Stimulated activated CD8-positive, alpha-beta memory T cell treated with anti-CD3 and anti-CD28 coated beads, Interleukin-4, amount 100 ng/mL, for 1 hour (primary cell): ENCODE measurements around the gene BRI3.

Experiments used
- DNase-seq, 2 donors: peaks; one replicate each; pipeline ENCODE4 v3.0.0-alpha.2; 2020; ENCODE audit warnings: low read depth in 2 of 2, low spot score in 1 of 2

Gene BRI3

DNA sequence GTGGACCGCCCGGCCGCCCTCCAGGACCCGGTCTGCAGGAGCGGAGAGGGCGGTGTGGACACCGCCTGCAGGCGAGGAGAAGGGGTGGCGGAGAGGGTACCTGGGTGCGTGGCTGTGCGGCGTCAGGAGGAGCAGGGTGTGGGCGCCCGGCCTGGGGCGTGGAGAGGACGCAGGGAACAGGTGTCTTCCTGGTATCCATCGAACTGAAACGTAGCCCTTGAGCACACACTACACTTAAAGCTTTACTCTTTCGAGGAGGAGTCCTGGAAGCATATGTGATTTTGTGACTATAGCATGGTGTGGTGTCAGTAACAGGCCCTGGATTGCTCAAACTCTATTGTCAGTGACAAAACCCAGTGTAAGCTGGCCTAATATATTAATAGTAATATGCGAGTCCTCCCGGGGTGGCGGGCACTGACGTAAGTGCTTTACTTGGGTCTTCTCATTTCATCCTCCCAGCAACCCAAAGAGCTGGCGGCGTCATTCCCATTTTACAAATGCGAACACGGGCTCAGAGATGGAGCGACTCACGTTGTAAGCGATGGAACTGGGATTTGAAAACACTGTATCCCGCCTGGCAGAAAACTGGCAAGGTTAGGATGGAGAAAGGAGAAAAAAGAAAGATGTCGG lies 28.9 kb upstream of the BRI3 start:
- no peak for DNase-seq

DNA sequence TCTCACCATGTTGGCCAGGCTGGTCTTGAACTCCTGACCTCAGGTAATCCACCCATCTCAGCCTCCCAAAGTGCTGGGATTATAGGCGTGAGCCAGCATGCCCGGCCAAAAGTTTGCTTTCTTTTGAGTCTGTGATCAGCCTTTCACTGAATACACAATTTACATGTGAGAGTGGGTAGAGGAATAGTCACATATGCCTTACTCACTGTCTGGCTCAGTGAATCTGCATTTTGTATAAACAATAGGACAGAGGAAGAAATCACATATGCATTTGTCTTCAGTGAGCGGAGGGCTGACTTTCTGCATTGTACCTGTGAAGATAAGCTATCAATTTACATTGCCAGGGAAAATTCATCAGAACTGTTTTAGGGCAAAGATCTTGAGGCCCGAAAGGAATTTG lies 27.0 kb upstream of the BRI3 start:
- no peak for DNase-seq

DNA sequence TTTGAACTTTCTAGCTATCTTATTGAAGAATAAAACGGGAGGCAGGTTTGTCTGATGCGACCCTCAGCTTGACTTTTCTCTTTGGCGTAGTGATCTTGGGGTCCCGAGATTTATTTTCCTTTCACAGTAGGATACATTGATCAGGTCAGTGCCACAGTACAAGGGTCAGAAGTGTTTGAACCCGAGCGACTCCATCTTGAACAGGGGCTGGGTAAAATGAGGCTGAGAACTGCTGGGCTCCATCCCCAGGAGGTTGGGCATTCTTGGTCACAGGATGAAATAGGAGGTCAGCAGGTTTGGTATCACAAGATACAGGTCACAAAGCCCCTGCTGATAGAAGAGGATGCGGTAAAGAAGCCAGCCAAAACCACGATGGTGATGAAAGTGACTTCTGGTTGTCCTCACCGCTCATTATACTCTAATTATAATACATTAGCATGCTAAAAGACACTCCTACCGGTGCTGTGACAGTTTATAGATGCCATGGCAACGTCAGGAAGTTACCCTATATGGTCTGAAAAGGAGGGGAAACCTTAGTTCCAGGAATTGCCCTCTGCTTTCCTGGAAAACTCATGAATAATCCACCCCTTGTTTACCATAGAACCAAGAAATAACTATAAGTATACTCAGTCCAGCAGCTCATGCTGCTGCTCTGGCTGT lies 26.4 kb upstream of the BRI3 start:
- DNase-seq = no peak

DNA sequence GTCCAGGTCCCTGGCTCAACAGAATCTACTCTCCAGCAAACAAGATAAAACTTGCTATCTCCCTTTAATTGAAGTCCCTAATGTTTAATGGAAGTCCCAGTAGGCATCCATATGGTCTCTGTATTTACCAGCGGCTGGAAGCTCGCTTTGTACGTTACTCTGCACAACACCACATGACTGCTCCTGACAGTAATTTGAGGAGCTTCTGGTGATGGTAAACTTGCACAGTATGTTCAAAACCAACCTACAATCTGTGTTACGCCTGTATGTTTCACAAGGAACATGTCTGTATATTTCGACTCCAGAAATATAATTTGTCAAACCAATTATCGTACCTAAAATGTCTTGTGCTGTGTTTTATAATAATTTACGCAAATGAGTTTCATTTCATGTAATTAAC lies 25.1 kb upstream of the BRI3 start:
- no peak for DNase-seq

DNA sequence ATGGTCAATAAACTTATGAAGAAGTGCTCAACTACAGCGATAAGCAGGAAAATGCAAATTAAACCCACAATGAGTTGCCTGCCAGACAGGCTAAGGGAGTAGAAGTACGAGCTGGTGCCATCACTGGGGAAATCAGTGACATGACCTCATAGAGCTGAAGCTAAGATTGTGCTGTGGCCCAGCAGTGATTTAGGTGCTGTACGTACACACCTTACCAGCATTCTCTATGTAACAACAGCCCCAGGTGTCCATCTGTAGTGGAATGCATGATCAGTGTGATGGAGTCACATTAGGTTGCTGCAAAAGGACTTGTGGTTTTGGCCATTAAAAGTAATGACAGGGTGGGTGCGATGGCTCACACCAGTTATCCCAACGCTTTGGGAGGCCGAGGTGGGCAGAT lies 23.8 kb upstream of the BRI3 start:
- no peak for DNase-seq

DNA sequence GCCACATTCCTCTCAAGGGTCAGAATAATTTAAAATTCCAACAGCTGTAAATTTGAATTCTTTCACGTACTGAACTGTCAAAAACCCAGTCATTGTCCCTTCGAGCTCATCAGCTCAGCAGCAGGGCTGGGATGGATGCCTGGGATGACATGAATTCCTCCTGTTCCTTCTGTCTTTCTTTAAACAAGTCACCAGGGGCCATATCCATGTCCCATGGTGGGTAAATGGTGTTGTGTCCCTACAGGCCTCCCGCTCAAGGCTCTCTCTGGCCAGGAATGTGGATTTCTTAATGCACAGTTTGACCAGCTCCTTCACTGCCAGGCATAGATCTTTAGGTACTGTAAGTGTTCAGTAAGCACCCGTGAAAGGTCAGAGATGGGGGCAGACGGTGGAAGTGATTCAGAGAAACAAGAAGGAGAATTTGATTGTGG lies 15.6 kb upstream of the BRI3 start:
- no peak for DNase-seq

DNA sequence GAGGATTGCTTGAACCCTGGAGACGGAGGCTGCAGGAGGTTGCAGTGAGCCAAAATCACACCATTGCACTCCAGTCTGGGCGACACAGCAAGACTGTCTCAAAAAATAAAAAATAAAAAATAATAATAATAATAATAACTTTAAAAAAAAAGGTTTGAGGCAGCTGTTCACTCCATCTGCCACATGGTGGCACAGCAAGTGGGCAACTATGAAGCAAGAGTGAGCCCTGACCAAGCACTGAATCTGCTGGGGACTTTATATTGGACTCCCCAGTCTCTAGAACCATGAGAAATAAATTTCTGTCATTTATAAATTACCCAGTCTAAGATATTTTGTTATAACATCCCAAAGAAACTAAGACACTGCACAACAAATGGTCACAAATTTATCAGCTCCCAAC lies 14.6 kb upstream of the BRI3 start:
- DNase-seq = no peak

DNA sequence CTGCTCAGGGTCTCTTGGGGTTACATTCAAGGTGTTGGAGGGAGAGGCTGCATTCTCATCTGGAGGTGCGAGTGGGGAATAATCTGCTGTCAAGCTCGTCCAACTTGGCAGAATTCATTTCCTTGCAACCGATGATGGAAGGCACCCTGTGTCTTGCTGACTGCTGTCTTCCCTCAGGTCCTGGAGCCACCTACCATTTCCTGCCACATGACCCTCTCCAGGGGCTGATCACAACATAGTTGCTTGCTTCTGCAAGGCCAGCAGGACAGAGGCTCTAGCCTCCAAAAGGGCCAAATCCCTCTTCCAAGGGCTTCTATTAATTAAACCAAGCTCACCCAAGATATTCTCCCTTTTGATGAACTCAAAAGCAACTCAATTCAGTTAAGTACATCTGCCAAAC lies 14.2 kb upstream of the BRI3 start:
- no peak for DNase-seq

DNA sequence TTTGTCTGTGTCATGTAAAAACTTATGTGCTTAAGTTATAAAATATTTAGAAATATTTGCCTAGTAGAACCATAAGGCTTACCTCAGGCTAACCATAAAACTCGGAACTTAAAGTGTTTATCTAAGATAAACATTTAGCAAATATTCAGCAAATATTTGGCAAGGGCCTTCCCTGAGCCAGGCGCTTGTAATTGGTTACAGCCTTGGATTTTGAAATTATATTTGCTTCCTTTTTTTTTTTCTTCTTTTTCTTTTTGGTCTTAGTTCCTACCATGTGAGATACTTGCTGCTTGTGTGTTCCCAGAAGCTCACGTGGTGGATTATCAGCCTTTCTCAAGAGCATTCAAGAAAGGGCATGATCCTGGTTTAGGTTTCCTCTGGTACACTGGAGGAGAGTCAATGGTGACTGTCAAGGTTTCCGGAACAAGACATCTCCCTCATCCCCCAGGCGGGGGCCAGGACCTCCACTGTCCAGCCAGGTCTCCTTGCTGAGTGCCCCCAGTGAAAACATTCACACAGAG lies 5.2 kb upstream of the BRI3 start:
- DNase-seq = no peak

DNA sequence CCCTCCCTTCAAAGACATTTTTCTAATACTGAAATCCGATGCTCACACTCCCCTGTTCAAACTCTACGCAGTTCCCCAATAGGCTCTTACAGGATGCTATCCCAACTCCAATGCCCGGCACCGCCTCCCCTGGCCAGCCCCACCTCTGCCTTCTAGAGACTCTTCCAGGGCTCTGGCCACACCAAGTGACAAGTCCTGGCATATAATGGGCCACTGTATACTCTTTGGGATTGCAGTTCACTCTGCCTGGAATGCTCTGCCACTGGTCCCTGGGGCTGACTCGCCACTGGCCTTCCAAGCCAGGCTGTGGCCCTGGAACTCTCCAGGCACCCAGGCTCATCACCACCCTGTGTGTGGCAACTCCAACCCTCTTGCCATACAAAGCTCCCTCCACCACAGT lies 3.1 kb upstream of the BRI3 start:
- no peak for DNase-seq

DNA sequence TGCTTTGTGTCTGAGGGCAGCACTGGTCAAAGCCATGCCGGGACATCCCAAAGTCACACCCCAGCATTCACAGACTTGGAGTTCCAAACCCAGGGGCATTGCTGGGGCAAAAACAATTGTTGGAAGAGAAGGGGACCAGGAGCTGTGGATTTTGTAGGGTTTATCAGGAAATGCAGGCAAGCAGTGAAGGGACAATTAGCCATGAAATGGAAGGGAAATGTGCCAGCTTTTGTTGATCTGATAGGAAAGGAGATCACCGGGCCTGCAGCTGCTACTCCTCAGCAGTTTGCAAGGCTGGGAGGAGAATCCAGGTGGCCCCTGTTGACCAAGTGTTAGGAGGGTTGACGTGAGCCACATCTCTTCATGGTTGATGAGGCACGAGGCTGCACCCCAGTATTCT lies 2.5 kb upstream of the BRI3 start:
- DNase-seq = no peak

DNA sequence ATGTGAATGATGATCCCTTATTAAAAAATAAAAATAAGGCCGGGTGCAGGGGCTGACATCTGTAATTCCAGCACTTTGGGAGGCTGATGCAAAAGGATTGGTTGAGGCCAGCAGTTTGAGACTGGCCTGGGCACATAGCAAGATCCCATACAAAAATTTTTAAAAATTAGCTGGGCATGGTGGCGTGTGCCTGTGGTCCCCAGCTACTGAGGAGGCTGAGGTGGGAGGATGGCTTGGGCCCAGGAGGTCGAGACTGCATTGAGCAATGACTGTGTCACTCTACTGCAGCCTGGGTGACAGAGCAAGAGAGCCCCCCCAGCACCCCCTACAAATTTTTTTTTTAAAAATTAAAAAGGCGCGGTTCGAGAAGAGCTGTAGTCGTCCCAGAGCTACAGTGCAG lies 1.2 kb upstream of the BRI3 start:
- no peak for DNase-seq

DNA sequence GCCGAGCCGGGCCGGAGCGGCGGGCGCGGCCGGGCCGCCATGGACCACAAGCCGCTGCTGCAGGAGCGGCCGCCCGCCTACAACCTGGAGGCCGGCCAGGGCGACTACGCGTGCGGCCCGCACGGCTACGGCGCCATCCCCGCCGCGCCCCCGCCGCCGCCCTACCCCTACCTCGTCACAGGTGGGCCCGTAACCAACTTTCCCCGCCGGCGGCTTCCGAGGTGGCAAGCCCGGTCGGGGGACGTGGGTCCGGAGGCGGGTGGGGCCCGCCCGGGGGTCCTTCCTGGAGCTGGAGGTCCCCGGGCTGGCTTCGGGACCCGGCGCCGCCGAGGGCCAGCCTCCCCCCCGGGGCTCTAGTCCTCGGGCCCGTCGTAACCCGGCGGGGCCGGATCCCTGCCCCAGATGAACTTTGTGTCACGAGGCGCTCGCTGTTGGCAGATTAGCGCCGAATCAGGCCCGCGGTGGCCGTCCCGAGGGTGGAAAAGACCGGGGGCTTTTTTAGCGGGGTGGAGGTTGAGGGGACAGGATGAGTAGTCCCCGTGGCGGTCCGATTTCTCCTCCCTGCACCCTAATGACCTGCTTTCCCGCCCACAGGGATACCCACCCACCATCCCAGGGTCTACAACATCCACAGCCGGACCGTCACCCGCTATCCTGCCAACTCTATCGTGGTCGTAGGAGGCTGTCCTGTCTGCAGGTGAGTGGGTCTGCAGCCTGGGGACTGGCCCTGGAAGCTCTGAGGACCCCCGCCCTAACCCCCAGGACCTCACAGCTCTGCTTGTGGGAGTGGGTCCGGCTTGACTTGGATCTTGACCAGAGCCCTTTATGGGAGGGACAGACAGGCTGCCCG lies 496 bp downstream of the BRI3 start:
- DNase-seq = no peak

DNA sequence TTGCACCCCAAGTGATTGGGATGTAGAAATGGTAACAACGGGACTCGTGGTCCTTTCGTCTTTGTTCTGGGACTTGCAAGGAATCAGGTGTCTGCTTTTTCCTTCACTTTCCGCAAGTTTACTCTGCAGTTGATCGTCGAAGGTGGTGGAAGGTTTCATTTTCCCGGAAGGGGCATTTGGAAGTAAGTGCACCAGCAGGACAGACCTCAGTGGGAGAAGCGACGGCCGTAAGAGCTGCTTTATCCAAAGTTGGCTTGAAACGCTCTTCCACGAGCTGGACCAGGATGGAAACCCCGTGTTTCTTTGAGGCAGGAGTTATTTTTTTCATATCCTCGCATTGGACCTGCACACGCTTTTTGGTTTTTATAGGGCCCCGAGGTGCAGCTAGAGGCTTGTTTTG lies 1.2 kb downstream of the BRI3 start:
- DNase-seq = no peak

DNA sequence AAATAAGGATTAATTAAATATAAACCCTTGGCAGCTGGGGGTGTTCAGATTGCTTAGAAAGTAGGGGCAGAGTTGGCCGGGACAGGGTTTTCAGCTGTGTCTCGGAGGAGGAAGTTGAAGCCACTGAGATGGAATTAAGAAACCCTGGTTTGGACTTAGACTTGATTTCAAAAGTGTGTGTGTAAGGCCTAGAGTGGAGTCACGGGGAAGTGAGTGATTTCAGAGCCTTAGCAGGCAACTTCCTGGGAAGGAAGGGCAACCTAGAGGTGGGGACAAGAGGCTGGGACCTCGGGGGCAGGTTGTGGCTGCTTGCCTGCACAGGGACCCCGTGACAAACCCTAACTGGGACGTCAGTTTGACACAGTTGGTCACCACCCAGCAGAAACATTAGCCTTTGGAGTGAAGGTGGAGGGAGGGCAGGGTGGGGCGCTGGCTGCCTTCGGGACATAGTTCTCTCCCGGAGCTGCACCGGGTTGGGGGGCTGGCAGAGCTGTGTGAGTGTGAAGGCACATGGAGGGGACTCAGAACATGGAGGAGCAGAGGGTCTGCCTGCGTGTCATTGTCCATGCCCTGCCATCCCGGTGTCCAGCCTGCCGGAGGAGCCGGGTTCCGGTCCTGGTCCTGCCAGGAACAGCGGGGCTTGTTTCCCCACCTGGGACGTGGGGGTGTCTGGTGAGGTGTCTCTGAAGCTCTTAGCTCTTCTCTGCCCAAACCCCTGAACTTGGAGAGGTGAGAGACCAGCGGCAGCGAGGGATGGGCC lies 1.8 kb downstream of the BRI3 start:
- DNase-seq = no peak

DNA sequence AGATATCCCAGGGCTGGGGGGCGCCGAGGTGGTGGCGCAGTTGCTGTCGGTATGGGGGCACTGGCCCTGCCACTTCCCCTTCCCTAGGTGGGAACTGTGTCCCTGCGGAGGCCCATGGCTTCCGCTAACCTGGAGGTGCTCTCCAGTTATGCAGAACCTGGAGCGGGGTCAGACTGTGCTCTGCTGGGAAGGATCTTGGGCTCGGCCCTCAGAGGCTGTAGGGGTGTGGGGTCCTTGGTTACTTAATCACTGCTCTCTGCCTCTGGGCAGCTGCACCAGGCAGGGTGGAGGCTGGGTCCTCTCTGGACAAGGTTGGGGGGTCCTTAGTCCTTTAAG lies 2.4 kb downstream of the BRI3 start:
- no peak for DNase-seq

DNA sequence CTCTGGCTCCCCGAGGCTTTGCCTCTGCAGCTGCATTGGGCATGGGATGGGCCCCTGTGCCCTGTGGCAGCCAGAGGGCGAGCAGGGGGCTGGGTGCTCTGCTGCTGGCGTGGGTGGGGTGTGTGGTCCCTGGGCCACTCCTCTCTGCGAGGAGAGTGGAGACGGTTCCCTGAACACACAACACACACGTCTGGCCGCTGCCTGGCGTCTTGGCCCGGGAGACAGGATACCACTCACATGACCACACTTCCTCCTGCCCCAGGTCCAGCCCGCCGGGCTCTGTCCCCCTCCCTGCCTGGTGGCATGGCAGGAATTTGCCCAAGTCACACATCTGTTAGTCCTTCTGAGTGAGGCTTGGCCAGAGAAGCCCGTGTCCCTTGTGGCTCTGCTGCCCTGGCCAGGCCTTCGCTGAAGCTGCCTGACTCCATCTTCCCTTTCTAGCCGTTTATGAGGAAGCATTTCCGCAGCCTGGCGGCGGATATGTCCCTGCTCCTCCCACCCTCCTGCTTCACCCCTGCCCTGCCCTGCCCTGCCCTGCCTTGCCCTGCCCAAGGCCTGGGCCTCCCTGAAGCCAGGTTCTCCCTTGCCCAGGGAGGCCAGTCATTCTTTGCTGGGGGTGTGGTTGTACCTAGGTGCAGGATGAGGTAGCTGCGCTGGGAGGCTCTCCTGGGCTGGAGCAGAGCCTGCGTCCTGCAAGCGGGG lies 3.0 kb downstream of the BRI3 start:
- DNase-seq = no peak

DNA sequence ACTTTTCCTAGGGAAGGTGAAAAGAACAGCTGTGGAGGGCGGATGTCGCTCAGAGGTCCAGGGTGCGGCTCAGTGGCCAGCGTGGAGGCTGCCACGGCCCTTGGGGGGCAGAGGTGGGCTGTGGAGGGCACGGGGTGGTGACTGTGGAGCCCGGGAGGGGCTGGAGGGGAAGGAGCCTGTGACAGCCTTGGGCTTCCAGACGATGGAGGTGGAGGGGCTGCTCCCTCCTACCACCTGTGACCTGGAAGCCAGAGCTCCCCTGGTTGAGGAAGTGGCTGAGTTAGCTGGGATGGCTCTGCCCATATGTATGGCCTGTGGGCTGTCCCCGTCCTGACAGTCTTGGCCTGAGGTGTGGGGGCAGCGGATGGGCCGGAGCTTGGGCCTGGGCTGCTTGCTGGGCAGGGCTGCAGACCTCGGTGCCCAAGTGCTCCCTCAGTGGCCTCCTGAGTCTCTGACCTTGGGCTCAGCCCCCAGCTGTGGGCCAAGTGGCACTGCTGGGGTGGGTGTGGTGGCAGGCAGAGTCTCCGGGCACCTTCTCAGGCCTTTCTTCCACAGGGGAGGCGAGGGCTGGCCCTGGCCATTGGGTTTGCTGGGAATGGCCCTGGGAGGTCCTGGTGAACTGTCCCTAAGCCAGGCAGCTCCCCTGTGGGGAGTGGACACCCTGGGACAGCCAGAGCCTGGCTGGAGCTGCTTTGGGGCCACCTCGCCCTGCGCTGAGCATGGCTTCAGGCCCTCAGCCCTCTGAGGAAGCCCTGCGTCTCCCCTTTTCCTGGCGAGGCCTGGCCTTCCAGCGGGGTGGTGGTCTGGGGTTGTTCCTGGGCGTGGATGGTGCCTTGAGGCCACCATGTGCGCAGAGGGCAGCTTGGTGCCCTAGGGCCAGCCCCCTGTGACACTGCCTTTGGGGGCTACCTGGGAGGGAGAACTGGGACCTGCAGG lies 3.9 kb downstream of the BRI3 start:
- DNase-seq = no peak

DNA sequence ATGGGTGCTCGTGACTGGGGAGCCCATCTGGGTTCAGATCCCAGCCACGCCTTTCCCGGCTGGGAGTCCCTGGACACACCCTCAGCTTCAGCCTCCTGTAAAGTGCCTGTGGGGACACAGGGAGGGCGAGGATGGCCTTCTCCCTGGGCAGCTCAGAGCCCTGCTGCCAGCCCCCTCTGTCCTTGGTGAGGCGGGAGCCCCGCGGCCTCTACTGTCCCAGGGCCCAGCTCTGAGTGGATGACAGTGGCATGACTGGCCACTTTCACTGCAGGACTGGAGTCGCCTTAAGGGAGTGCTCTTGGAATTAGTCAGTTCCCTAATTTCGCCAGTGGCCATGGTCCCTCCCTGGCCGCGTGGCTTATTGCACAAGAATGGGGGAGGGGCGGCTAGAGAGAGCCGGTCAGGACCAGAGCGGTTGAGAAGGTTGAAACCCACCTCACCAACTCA lies 4.6 kb downstream of the BRI3 start:
- DNase-seq = no peak
